HG03095 (cell line): ENCODE measurements around the gene SHQ1.

Experiments used
- ATAC-seq: cut with Tn5 transposase; IDR thresholded peaks from one replicate; pipeline ENCODE4 v1.9.1; 2021; ENCODE audit warnings: moderate library complexity; ENCODE audit not compliant: unreplicated experiment

The SHQ1 gene

GRCh38 chr3:72855001-72855400 is 6.8 kb upstream of the SHQ1 start:
- no peak for ATAC-seq

- ATAC-seq = peak; percentile 50
These were observed 447 bp upstream of the SHQ1 start for GRCh38 chr3:72848703-72849081.

- ATAC-seq = no peak
These were observed 963 bp downstream of the SHQ1 start for GRCh38 chr3:72847282-72847681.

GRCh38 chr3:72846166-72846565 is 2.1 kb downstream of the SHQ1 start:
- ATAC-seq = no peak

GRCh38 chr3:72844436-72844993 is 3.7 kb downstream of the SHQ1 start:
- ATAC-seq = no peak

- ATAC-seq = no peak
These were observed 9.2 kb downstream of the SHQ1 start for GRCh38 chr3:72839057-72839456.

- no peak for ATAC-seq
These were observed 11.3 kb downstream of the SHQ1 start for GRCh38 chr3:72836923-72837322.

GRCh38 chr3:72836416-72836815 is 11.8 kb downstream of the SHQ1 start:
- no peak for ATAC-seq

- ATAC-seq = no peak
These were observed 17.6 kb downstream of the SHQ1 start for GRCh38 chr3:72830452-72831223.

GRCh38 chr3:72829701-72830100 is 18.5 kb downstream of the SHQ1 start:
- ATAC-seq = no peak

GRCh38 chr3:72821161-72821781 is 27.0 kb downstream of the SHQ1 start:
- ATAC-seq = no peak

- ATAC-seq = no peak
These were observed 27.8 kb downstream of the SHQ1 start for GRCh38 chr3:72820415-72820814.

GRCh38 chr3:72818905-72819304 is 29.3 kb downstream of the SHQ1 start:
- no peak for ATAC-seq

GRCh38 chr3:72818092-72818773 is 30.0 kb downstream of the SHQ1 start:
- no peak for ATAC-seq

GRCh38 chr3:72816862-72817355 is 31.3 kb downstream of the SHQ1 start:
- ATAC-seq = peak; percentile 43

- ATAC-seq = peak; percentile 56
These were observed 33.9 kb downstream of the SHQ1 start for GRCh38 chr3:72814308-72814707.

- ATAC-seq = no peak
These were observed 36.0 kb downstream of the SHQ1 start for GRCh38 chr3:72812201-72812600.

GRCh38 chr3:72811571-72811970 is 36.7 kb downstream of the SHQ1 start:
- ATAC-seq = no peak

- no peak for ATAC-seq
These were observed 37.4 kb downstream of the SHQ1 start for GRCh38 chr3:72810659-72811434.

- no peak for ATAC-seq
These were observed 38.2 kb downstream of the SHQ1 start for GRCh38 chr3:72810063-72810462.

GRCh38 chr3:72804361-72804760 is 43.9 kb downstream of the SHQ1 start:
- ATAC-seq = no peak
